Activated CD4-positive, alpha-beta memory T cell treated with anti-CD3 and anti-CD28 coated beads for 36 hours (primary cell): ENCODE data around the gene ZNF621. TPM values are rescaled to one million over a fixed set of nuclear protein-coding genes. Genes with fewer than 3 reads are reported as not detected.

ENCODE experiments used
- CTCF ChIA-PET: fragments of 350-600 bp; sonication (Branson Sonifier 250); formaldehyde crosslinking; loops from one replicate; lab custom pipeline; 2021; ENCODE audit warnings: antibody characterized with exemption, inconsistent platforms; lab: Charles Lee
- POLR2A ChIA-PET: fragments of 350-600 bp; sonication (Branson Sonifier 250); formaldehyde crosslinking; loops from one replicate; lab custom pipeline; 2021; ENCODE audit warnings: antibody characterized with exemption; lab: Charles Lee
- DNase-seq: peaks from one replicate; pipeline ENCODE4 v3.0.0-alpha.2; 2020
- H3K27ac Mint-ChIP-seq: one replicate; pipeline ENCODE4 v1.8.0; 2021; ENCODE audit warnings: mixed read lengths
- H3K27me3 Mint-ChIP-seq: one replicate; pipeline ENCODE4 v1.8.0; 2021; ENCODE audit warnings: mixed read lengths
- H3K36me3 Mint-ChIP-seq: one replicate; pipeline ENCODE4 v1.8.0; 2021; ENCODE audit warnings: mixed read lengths
- H3K4me1 Mint-ChIP-seq: one replicate; pipeline ENCODE4 v1.8.0; 2021; ENCODE audit warnings: low read depth, mixed read lengths
- H3K4me3 Mint-ChIP-seq: one replicate; pipeline ENCODE4 v1.8.0; 2021; ENCODE audit warnings: mild to moderate bottlenecking, mixed read lengths
- H3K9me3 Mint-ChIP-seq: one replicate; pipeline ENCODE4 v1.8.0; 2021; ENCODE audit warnings: mixed read lengths
- intact Hi-C: fragments of 100-400 bp; cut with micrococcal nuclease; formaldehyde crosslinking; loops from one replicate; pipeline ENCODE4 v1.15.1; 2023
- total RNA-seq, 2 experiments: library from RNA; stranded (reverse); gene quantifications; one replicate each; pipeline ENCODE4 v1.2.3, GENCODE V29; 2021

ZNF621 gene
- total RNA-seq, 2 experiments from 2014 or later = 19.7 to 22.3 TPM

DNA sequence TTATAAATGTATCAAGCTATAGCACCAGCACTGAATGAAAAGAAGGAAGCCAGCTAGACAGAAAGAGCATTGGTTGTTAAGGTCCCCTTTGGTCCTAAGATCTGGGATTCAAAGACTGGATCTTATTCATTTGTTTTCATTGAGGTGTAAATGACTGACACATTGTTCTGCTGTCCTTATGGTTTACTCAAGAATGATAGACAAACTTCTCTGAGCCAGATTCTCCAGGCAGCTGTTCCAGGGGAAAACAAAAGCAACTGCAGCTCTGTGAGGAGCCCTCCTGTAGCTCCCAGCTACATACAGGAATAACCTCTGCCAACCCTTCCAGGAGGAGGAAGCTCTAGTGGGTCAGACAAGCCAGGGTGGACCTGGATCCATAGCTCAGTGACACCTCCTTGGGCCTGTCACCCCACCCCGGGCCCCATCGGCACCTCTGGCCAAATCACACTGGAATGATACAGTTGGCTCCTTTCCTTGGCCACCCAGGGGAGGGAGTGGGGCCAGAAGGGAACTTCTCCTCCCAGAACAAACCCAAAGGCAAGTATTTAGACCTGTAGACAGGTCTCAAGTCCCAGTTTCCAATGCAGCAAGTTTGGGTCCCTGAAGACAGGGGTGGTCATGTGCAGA is 57.8 kb downstream of the ZNF621 start:
- intact Hi-C loops = loop anchor here (10.0 kb wide), 1 partner anchor 392 kb away; no protein-coding TSS in a partner anchor
- Mint-ChIP-seq H3K9me3 (no peaks in the 10 kb centered on the region), H3K36me3 (no peaks in the 10 kb centered on the region), H3K27ac (no peak overlapping the region), H3K27me3 (peaks cover 11% of the 10 kb centered on the region), H3K4me3 (no peak overlapping the region), H3K4me1 (no peaks in the 10 kb centered on the region)
- no peak for DNase-seq
- ChIA-PET CTCF (interaction anchor here (0.7 to 1.7 kb wide), 11 partner anchors 10 to 1609 kb away, joined by 3 to 6 read pairs (median 3); no protein-coding TSS in a partner anchor), POLR2A (interaction anchor here (0.6 kb wide), 1 partner anchor 273 kb away, joined by 7 read pairs; no protein-coding TSS in a partner anchor)

- ChIA-PET POLR2A (no interaction called here), CTCF (interaction anchor here (0.6 to 2.6 kb wide), 11 partner anchors 9 to 1516 kb away, joined by 3 to 22 read pairs (median 3); no protein-coding TSS in a partner anchor)
- intact Hi-C loops = loop anchor here (1.0 to 10.0 kb wide), 2 partner anchors 391 to 1298 kb away; no protein-coding TSS in a partner anchor
- no peaks in the 10 kb centered on the region for H3K9me3 Mint-ChIP-seq
- no peak for DNase-seq
- no peak overlapping the region for H3K4me3 Mint-ChIP-seq
- peaks cover 10% of the 10 kb centered on the region for H3K27me3 Mint-ChIP-seq
- no peaks in the 10 kb centered on the region for H3K4me1 Mint-ChIP-seq
- H3K27ac Mint-ChIP-seq = no peak overlapping the region
- H3K36me3 Mint-ChIP-seq = no peaks in the 10 kb centered on the region
These were observed 58.9 kb downstream of the ZNF621 start for GRCh38 chr3:40583691-40584090.

DNA sequence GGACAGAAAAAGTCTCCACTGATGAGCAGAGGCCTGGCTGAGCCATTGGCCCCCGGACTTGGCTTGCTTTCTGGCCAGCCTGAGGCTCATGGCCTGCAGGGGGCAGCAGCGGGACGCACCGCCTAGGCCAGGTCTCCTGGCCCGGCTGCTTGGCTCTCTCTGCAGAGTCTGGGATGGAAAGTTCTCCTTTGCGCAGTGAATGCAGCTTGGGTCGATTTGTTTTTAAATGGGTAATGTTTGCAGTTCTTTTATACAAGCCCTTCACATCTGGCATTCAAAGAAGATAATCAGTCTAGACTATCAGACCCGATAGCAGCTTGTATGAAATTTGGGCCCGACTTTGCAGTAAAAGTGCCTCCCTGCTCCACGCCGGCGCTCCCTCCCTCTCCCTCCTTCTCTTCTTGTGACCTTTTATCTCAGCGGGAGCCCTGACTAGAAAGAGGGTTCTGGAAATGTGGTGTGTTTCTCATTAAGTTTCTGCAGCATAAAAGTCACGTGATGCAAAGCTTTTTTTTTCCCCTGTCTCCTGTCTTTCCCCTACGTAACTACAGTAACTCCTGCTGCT is 59.9 kb downstream of the ZNF621 start:
- H3K4me1 Mint-ChIP-seq = no peaks in the 10 kb centered on the region
- H3K27ac Mint-ChIP-seq = no peak overlapping the region
- POLR2A ChIA-PET = interaction anchor here (1.0 kb wide), 1 partner anchor 615 kb away, joined by 3 read pairs; the partner anchor contains the start of gene CTNNB1
- no peaks in the 10 kb centered on the region for H3K36me3 Mint-ChIP-seq
- H3K4me3 Mint-ChIP-seq = no peak overlapping the region
- no peaks in the 10 kb centered on the region for H3K9me3 Mint-ChIP-seq
- peak; percentile 78 for DNase-seq
- peaks cover 8% of the 10 kb centered on the region for H3K27me3 Mint-ChIP-seq
- intact Hi-C loops = loop anchor here (1.0 to 10.0 kb wide), 2 partner anchors 390 to 1297 kb away; no protein-coding TSS in a partner anchor
- CTCF ChIA-PET = interaction anchor here (0.6 to 2.6 kb wide), 18 partner anchors 15 to 1515 kb away, joined by 3 to 22 read pairs (median 3); no protein-coding TSS in a partner anchor

- no peak for DNase-seq
- intact Hi-C loops = loop anchor here (10.0 kb wide), 1 partner anchor 389 kb away; no protein-coding TSS in a partner anchor
- Mint-ChIP-seq H3K27me3 (peaks cover 2% of the 10 kb centered on the region), H3K36me3 (no peaks in the 10 kb centered on the region), H3K9me3 (no peaks in the 10 kb centered on the region), H3K27ac (no peak overlapping the region), H3K4me3 (no peak overlapping the region), H3K4me1 (no peaks in the 10 kb centered on the region)
- CTCF ChIA-PET = interaction anchor here (0.6 to 2.6 kb wide), 9 partner anchors 8 to 1317 kb away, joined by 3 to 22 read pairs (median 3); no protein-coding TSS in a partner anchor
- POLR2A ChIA-PET = interaction anchor here (1.0 kb wide), 1 partner anchor 614 kb away, joined by 3 read pairs; the partner anchor contains the start of gene CTNNB1
These were observed 60.7 kb downstream of the ZNF621 start for GRCh38 chr3:40585381-40586016.

- H3K4me3 Mint-ChIP-seq = no peak overlapping the region
- ChIA-PET POLR2A (no interaction called here), CTCF (interaction anchor here (0.5 to 1.6 kb wide), 3 partner anchors 13 to 1295 kb away, joined by 3 to 9 read pairs (median 3); no protein-coding TSS in a partner anchor)
- no peaks in the 10 kb centered on the region for H3K36me3 Mint-ChIP-seq
- peaks cover 6% of the 10 kb centered on the region for H3K27me3 Mint-ChIP-seq
- no peaks in the 10 kb centered on the region for H3K4me1 Mint-ChIP-seq
- no peak for DNase-seq
- no peaks in the 10 kb centered on the region for H3K9me3 Mint-ChIP-seq
- H3K27ac Mint-ChIP-seq = no peak overlapping the region
- intact Hi-C loops = loop anchor here (10.0 kb wide), 1 partner anchor 388 kb away; no protein-coding TSS in a partner anchor
These were observed 62.1 kb downstream of the ZNF621 start for GRCh38 chr3:40586901-40587300.

DNA sequence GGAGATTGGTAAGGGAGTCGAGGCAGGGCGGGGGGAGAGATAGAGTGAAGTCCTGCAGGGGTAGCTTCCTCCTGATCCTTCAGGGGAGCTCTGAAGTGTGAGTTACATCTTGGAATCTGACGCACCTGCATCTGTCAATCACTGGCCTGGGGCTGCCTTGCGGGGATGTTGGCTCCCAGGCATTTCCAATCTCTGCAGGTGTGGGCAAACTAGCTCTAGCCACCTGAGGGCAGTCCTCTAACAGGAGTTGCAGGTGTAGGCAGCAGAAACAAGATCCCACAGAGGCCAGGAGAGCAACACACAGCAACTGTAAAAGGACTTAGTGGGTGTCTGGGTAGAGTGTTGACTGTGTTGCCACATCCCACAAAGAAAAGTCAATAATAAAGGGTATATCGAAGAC is 63.6 kb downstream of the ZNF621 start:
- Mint-ChIP-seq H3K4me3 (no peak overlapping the region), H3K27me3 (peaks cover 11% of the 10 kb centered on the region), H3K4me1 (no peaks in the 10 kb centered on the region), H3K9me3 (no peaks in the 10 kb centered on the region), H3K27ac (no peak overlapping the region), H3K36me3 (no peaks in the 10 kb centered on the region)
- POLR2A ChIA-PET = no interaction called here
- CTCF ChIA-PET = interaction anchor here (1.2 to 2.7 kb wide), 2 partner anchors 8 to 538 kb away, joined by 4 to 11 read pairs; no protein-coding TSS in a partner anchor
- DNase-seq = no peak
- intact Hi-C loops = loop anchor here (10.0 kb wide), 1 partner anchor 386 kb away; no protein-coding TSS in a partner anchor

Other genes with a start within 250 kb of the ZNF621 start
- 10 to 100 TPM; 48.6 to 51.0 TPM for gene EIF1B, start 215.3 kb upstream of the ZNF621 start, total RNA-seq
- not detected for gene ENTPD3, start 137.8 kb upstream of the ZNF621 start, total RNA-seq
- gene RPL14, start 67.6 kb upstream of the ZNF621 start, total RNA-seq = 1,000 to 10,000 TPM; 2,924 to 2,949 TPM
- gene ZNF619, start 47.8 kb upstream of the ZNF621 start, total RNA-seq = 1 to 10 TPM; 7.4 to 8.3 TPM
- 1 to 10 TPM; 2.9 to 3.7 TPM for gene ZNF620, start 18.9 kb upstream of the ZNF621 start, total RNA-seq